GM23248 (cell line): ENCODE results near the gene RPS6KA6. TPM values are rescaled to one million over a fixed set of nuclear protein-coding genes. Genes with fewer than 3 reads are reported as not detected.
"Not testable (repeated sequence)": the region's sequence is repeated elsewhere in the genome, so short reads cannot be mapped to it uniquely, and the experiment has no call there.

Experiments
- DNase-seq: peaks from one replicate; pipeline ENCODE4 v3.0.0-alpha.2; 2015
- H2AFZ ChIP-seq: fragments of 200-600 bp; sonication (generic); 2 replicates; pipeline ENCODE4 v1.6.1; 2016; ENCODE audit warnings: antibody characterized with exemption
- H3F3A ChIP-seq: fragments of 200-600 bp; sonication (generic); 2 replicates; pipeline ENCODE4 v1.6.1; 2016; ENCODE audit warnings: mild to moderate bottlenecking, antibody characterized with exemption, mixed run types; ENCODE audit not compliant: insufficient read depth
- H3K27ac ChIP-seq: fragments of 200-600 bp; sonication (generic); 2 replicates; pipeline ENCODE4 v1.5.1; 2016; ENCODE audit warnings: mild to moderate bottlenecking
- H3K27me3 ChIP-seq: fragments of 200-600 bp; sonication (generic); replicated peaks from 2 replicates; pipeline ENCODE4 v1.6.1; 2016; ENCODE audit warnings: mild to moderate bottlenecking; ENCODE audit not compliant: insufficient read depth
- H3K36me3 ChIP-seq: fragments of 200-600 bp; sonication (generic); 2 replicates; pipeline ENCODE4 v1.6.1; 2016; ENCODE audit warnings: low read depth, mild to moderate bottlenecking
- H3K4me1 ChIP-seq: fragments of 200-600 bp; sonication (generic); 2 replicates; pipeline ENCODE4 v1.6.1; 2016; ENCODE audit warnings: mild to moderate bottlenecking; ENCODE audit not compliant: insufficient read depth
- H3K4me2 ChIP-seq: fragments of 200-600 bp; sonication (generic); one replicate; pipeline ENCODE4 v1.6.1; 2016; ENCODE audit warnings: mild to moderate bottlenecking; ENCODE audit not compliant: unreplicated experiment
- H3K4me3 ChIP-seq: fragments of 200-600 bp; sonication (generic); 2 replicates; pipeline ENCODE4 v1.5.1; 2016; ENCODE audit warnings: mild to moderate bottlenecking
- H3K79me2 ChIP-seq: fragments of 200-600 bp; sonication (generic); 2 replicates; pipeline ENCODE4 v1.6.1; 2016; ENCODE audit warnings: mild to moderate bottlenecking; ENCODE audit not compliant: insufficient read depth
- H3K9ac ChIP-seq: fragments of 200-600 bp; sonication (generic); 2 replicates; pipeline ENCODE4 v1.6.1; 2016; ENCODE audit warnings: mild to moderate bottlenecking
- H3K9me2 ChIP-seq: fragments of 200-600 bp; sonication (generic); 2 replicates; pipeline ENCODE4 v1.6.1; 2016; ENCODE audit warnings: mixed run types, mild to moderate bottlenecking, moderate library complexity; ENCODE audit not compliant: insufficient read depth
- H3K9me3 ChIP-seq: fragments of 200-600 bp; sonication (generic); one replicate; pipeline ENCODE4 v1.6.1; 2017; ENCODE audit warnings: low read depth
- H4K20me1 ChIP-seq: fragments of 200-600 bp; sonication (generic); 2 replicates; pipeline ENCODE4 v1.6.0; 2016; ENCODE audit not compliant: insufficient read depth
- EZH2 ChIP-seq: fragments of 200-600 bp; sonication (generic); IDR thresholded peaks from 2 replicates; pipeline ENCODE4 v1.6.1; 2018; ENCODE audit warnings: antibody characterized with exemption, mild to moderate bottlenecking; ENCODE audit not compliant: insufficient read depth, poor library complexity, severe bottlenecking
- EZH2phosphoT487 ChIP-seq: fragments of 200-600 bp; sonication (generic); IDR thresholded peaks from 2 replicates; pipeline ENCODE4 v1.6.1; 2018; ENCODE audit warnings: antibody characterized with exemption, moderate library complexity, mild to moderate bottlenecking, low read depth; ENCODE audit not compliant: insufficient read depth
- WGBS, 2 experiments: methylation state at CpG; one replicate each; pipeline ENCODE4 v1.1.6; 2015 to 2017; ENCODE audit warnings: low lambda C conversion rate in 2 of 2, low coverage in 1 of 2; ENCODE audit errors: missing lambda C conversion rate in 2 of 2; 5-methylcytosine and 5-hydroxymethylcytosine counted together
- in situ Hi-C: fragments of 300-500 bp; cut with MboI; formaldehyde crosslinking; loops from 2 replicates; pipeline ENCODE4 v1.15.0; 2020
- polyA plus RNA-seq: library from polyadenylated mRNA; unstranded; fragments of >200 nt; fragmentation: Nextera tagmentation; extraction: Ambion mirVana; gene quantifications from 2 replicates; pipeline ENCODE4 v1.2.1, GENCODE V29; 2016
- total RNA-seq: library from RNA; depleted of rRNA; stranded (reverse); fragments of >200 nt; shearing (Covaris generic); gene quantifications from 2 replicates; pipeline ENCODE4 v1.2.3, GENCODE V29; 2014

Gene RPS6KA6
- total and polyA plus RNA-seq, 2 experiments from 2014 or later = 1.4 to 5.4 TPM

GRCh38 chrX:84123585-84123984 is 64.4 kb downstream of the RPS6KA6 start:
- 100% methylated on average over 2 to 4 of the region's 4 CpGs for WGBS, 2 experiments
- H3F3A ChIP-seq = no peaks in the 10 kb centered on the region
- no peaks in the 10 kb centered on the region for H3K9me2 ChIP-seq
- in situ Hi-C loops = no loop called here
- H3K27me3 ChIP-seq = no peaks in the 10 kb centered on the region
- TF ChIP-seq EZH2phosphoT487 = no peak
- TF ChIP-seq EZH2 = no peak
- no peak overlapping the region for H3K9ac ChIP-seq
- H3K4me1 ChIP-seq = no peaks in the 10 kb centered on the region
- H3K9me3 ChIP-seq = no peaks in the 10 kb centered on the region
- H4K20me1 ChIP-seq = no peaks in the 10 kb centered on the region
- DNase-seq = no peak
- H2AFZ ChIP-seq = no peak overlapping the region
- no peaks in the 10 kb centered on the region for H3K36me3 ChIP-seq
- H3K79me2 ChIP-seq = no peaks in the 10 kb centered on the region
- no peak overlapping the region for H3K4me2 ChIP-seq
- no peak overlapping the region for H3K27ac ChIP-seq
- no peak overlapping the region for H3K4me3 ChIP-seq

DNA sequence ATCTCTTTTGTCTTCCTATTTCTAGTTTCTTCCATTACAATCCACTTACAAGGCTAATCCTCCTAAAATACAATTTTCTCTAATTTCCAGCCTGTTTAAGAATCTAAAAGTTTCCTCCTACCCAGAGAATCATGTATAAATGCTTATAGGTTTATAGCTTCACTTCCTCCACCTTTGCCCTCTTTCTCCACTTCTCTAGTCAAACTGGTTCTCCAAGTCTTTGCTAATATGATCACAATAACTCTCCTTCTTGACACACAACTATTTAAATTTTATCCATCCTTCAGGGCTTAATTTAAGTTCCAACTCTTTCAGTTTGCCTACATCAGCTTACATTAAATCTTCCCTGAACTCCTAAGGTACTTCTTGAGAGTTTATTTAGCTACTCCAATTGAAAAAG is 69.2 kb downstream of the RPS6KA6 start:
- in situ Hi-C loops = no loop called here
- DNase-seq = no peak

GRCh38 chrX:84118315-84118714 is 69.7 kb downstream of the RPS6KA6 start:
- no peak for TF ChIP-seq EZH2phosphoT487
- no peak for TF ChIP-seq EZH2
- Histone ChIP-seq H3K4me2 (no peak overlapping the region), H3K9me2 (no peaks in the 10 kb centered on the region), H3K36me3 (no peaks in the 10 kb centered on the region), H3K4me1 (no peaks in the 10 kb centered on the region), H3K27ac (no peak overlapping the region), H3K9me3 (no peaks in the 10 kb centered on the region), H3K9ac (no peak overlapping the region), H3K79me2 (no peaks in the 10 kb centered on the region), H2AFZ (no peak overlapping the region), H3F3A (no peaks in the 10 kb centered on the region), H3K4me3 (no peak overlapping the region), H4K20me1 (no peaks in the 10 kb centered on the region), H3K27me3 (no peaks in the 10 kb centered on the region)
- no peak for DNase-seq
- WGBS, 2 experiments = 91 to 97% methylated on average over 4 of the region's 4 CpGs
- in situ Hi-C loops = no loop called here

More for the DNA sequence above, 69.2 kb downstream of the RPS6KA6 start:
- H3K9ac ChIP-seq = no peak overlapping the region
- no peak overlapping the region for H3K4me2 ChIP-seq
- H3K79me2 ChIP-seq = no peaks in the 10 kb centered on the region
- H3K4me1 ChIP-seq = no peaks in the 10 kb centered on the region
- no peaks in the 10 kb centered on the region for H4K20me1 ChIP-seq
- no peaks in the 10 kb centered on the region for H3K36me3 ChIP-seq
- no peaks in the 10 kb centered on the region for H3K9me2 ChIP-seq
- TF ChIP-seq EZH2phosphoT487 (no peak), EZH2 (no peak)
- H3K4me3 ChIP-seq = no peak overlapping the region
- H2AFZ ChIP-seq = no peak overlapping the region
- H3K9me3 ChIP-seq = no peaks in the 10 kb centered on the region
- H3K27ac ChIP-seq = no peak overlapping the region
- H3F3A ChIP-seq = no peaks in the 10 kb centered on the region
- no peaks in the 10 kb centered on the region for H3K27me3 ChIP-seq

DNA sequence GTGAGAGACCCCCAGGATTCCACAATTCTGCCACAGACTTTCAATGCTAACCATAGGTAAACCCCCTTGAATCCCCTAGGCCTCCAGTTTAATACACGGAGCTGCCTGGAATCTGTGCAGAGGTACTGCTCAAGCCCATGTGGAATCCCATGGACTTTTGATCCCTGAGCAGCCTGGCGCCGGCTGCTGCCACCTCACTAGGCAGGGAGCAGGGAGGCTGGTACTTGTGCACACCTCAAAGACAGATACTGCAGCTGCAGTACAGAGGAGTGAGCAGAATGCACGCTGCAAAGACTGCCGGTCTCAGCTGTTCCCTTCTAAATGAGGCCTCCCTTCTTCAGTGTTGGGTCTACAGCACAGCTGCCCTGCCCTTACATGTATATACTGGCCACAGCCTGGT is 79.4 kb downstream of the RPS6KA6 start:
- no peak overlapping the region for H3K9ac ChIP-seq
- no peak overlapping the region for H3K27ac ChIP-seq
- no peak for DNase-seq
- H3K36me3 ChIP-seq = no peaks in the 10 kb centered on the region
- WGBS, 2 experiments = 72 to 100% methylated on average over 3 to 4 of the region's 5 CpGs
- no peaks in the 10 kb centered on the region for H3K79me2 ChIP-seq
- no peaks in the 10 kb centered on the region for H4K20me1 ChIP-seq
- no peaks in the 10 kb centered on the region for H3K9me3 ChIP-seq
- TF ChIP-seq EZH2phosphoT487 (no peak), EZH2 (no peak)
- in situ Hi-C loops = no loop called here
- H3K4me1 ChIP-seq = no peaks in the 10 kb centered on the region
- no peak overlapping the region for H2AFZ ChIP-seq
- H3K4me3 ChIP-seq = no peak overlapping the region
- H3K4me2 ChIP-seq = no peak overlapping the region
- no peaks in the 10 kb centered on the region for H3K27me3 ChIP-seq
- no peaks in the 10 kb centered on the region for H3F3A ChIP-seq
- H3K9me2 ChIP-seq = no peaks in the 10 kb centered on the region

- in situ Hi-C loops = no loop called here
- no peak overlapping the region for H3K4me3 ChIP-seq
- no peaks in the 10 kb centered on the region for H3K36me3 ChIP-seq
- no peaks in the 10 kb centered on the region for H3K79me2 ChIP-seq
- H3K9me3 ChIP-seq = no peaks in the 10 kb centered on the region
- no peak overlapping the region for H3K9ac ChIP-seq
- no peak overlapping the region for H3K4me2 ChIP-seq
- no peak overlapping the region for H3K27ac ChIP-seq
- no peaks in the 10 kb centered on the region for H3F3A ChIP-seq
- DNase-seq = no peak
- TF ChIP-seq EZH2 (no peak), EZH2phosphoT487 (no peak)
- H2AFZ ChIP-seq = no peak overlapping the region
- H3K9me2 ChIP-seq = no peaks in the 10 kb centered on the region
- no peaks in the 10 kb centered on the region for H4K20me1 ChIP-seq
- no peaks in the 10 kb centered on the region for H3K4me1 ChIP-seq
- no peaks in the 10 kb centered on the region for H3K27me3 ChIP-seq
- WGBS, 2 experiments = 100% methylated on average over 2 of the region's 2 CpGs
Observed at GRCh38 chrX:84099120-84099519, 88.9 kb downstream of the RPS6KA6 start.

DNA sequence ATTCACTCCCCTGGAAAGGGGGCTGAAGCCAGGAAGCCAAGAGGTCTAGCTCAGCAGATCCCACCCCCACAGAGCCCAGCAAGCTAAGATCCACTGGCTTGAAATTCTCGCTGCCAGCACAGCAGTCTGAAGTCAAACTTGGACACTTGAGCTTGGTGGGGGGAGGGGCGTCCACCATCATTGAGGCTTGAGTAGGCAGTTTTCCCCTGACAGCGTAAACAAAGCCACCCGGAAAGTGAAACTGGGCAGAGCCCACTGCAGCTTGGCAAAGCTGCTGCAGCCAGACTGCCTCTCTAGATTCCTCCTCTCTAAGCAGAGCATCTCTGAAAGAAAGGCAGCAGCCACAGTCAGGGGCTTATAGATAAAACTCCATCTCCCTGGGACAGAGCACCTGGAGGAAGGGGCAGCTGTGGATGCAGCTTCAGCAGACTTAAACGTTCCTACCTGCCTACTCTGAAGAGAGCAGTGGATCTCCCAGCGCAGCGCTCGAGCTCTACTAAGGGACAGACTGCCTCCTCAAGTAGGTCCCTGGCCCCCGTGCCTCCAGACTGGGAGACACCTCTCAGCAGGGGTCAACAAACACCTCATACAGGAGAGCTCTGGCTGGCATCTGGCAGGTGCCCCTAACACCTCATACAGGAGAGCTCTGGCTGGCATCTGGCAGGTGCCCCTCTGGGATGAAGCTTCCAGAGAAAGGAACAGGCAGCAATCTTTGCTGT is 108.4 kb downstream of the RPS6KA6 start:
- in situ Hi-C loops, H3K9ac ChIP-seq, H3K4me1 ChIP-seq, H3K4me3 ChIP-seq, H3K9me2 ChIP-seq, H4K20me1 ChIP-seq, H3F3A ChIP-seq, H3K79me2 ChIP-seq, H3K27ac ChIP-seq, H2AFZ ChIP-seq, H3K36me3 ChIP-seq, DNase-seq, H3K4me2 ChIP-seq, H3K27me3 ChIP-seq, H3K9me3 ChIP-seq: not testable (repeated sequence)
- 42 to 56% methylated on average over 4 to 5 of the region's 9 CpGs for WGBS, 2 experiments
